Activated CD4-positive, alpha-beta T cell treated with anti-CD3 and anti-CD28 coated beads, Interleukin-2, Interleukin-6, amounts not matched to agents 100 ng/mL and 50 ng/mL, durations not matched to agents 16 hours and 8 hours (primary cell): ENCODE results near the gene SEC62.
A peak's percentile ranks its signal among the peaks of the same experiment; 100 is the strongest.
"Not testable (repeated sequence)": the region's sequence is repeated elsewhere in the genome, so short reads cannot be mapped to it uniquely, and the experiment has no call there.

Source experiments
- DNase-seq: peaks from one replicate; pipeline ENCODE4 v3.0.0-alpha.2; 2020

SEC62 gene

GRCh38 chr3:170016057-170016456 lies 49.5 kb downstream of the SEC62 start:
- no peak for DNase-seq

DNA sequence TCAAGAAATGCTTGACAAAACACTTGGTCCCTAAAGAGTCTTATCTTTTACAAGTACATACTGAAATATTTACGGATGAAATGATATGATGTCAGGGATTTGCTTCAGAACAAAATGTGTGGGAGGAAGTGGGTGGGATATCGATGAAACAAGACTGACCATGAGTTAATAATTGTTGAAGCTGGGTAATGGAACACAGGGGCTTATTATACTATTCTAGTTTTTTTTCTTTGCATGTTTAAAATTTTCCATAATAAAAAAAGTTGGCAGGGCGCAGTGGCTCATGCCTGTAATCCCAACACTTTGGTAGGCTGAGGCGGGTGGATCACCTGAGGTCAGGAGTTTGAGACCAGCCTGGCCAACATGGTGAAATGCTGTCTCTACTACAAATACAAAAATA lies 52.7 kb downstream of the SEC62 start:
- not testable (repeated sequence) for DNase-seq

GRCh38 chr3:170021083-170021482 lies 54.5 kb downstream of the SEC62 start:
- no peak for DNase-seq

- DNase-seq = no peak
These were observed 55.7 kb downstream of the SEC62 start for GRCh38 chr3:170022336-170022735.

GRCh38 chr3:170023165-170023564 lies 56.6 kb downstream of the SEC62 start:
- DNase-seq = no peak

DNA sequence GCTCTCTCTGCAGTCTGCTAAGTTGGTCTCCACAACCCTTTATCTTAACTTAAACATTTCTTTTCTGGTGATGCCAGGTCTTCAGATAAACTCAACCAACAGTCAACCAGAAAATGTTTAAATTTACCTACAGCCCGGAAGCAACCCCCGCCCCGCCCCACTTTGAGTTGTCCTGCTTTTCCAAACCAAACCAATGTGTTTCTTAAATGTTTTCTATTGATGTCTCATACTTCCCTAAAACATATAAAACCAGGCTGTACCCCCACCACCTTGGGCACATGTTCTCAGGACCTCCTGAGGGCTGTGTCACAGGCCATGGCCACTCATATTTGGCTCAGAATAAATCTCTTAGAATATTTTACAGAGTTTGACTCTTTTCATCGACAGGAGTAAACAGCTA lies 58.0 kb downstream of the SEC62 start:
- DNase-seq = no peak

DNA sequence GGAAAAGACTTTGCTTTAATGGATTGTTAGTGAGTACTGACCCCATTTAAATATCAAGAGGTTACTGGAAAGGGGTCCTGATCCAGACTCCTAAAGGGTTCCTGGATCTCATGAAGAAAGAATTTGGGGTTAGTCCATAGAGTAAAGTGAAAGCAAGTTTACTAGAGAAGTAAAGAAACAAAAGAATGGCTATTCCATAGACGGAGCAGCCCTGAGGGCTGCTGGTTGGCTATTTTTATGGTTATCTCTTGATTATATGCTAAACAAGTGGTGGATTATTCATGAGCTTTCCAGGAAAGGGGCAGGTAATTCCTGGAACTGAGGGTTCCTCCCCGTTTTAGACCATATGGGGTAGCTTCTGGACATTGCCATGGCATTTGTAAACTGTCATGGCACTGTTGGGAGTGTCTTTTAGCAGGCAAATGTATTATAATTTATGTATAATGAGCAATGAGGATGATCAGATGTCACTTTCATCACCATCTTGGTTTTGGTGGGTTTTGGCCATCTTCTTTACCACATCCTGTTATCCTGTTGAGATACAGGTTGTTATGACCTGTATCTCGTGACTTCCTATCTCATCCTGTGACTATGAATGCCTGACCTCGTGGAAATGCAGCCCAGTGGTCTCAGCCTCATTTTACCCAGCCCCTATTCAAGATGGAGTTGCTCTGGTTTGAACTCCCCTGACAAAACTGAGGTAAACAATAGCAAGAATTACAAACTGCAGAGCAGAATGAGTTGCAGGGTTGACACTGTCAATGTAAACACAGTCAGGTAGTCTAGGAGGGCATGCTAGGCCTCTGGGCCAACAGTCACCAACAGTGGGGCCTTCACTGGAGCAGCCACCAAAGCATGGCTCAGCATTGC lies 60.9 kb downstream of the SEC62 start:
- DNase-seq = peak; percentile 40

- peak; percentile 37 for DNase-seq
These were observed 66.9 kb downstream of the SEC62 start for GRCh38 chr3:170033489-170033888.

DNA sequence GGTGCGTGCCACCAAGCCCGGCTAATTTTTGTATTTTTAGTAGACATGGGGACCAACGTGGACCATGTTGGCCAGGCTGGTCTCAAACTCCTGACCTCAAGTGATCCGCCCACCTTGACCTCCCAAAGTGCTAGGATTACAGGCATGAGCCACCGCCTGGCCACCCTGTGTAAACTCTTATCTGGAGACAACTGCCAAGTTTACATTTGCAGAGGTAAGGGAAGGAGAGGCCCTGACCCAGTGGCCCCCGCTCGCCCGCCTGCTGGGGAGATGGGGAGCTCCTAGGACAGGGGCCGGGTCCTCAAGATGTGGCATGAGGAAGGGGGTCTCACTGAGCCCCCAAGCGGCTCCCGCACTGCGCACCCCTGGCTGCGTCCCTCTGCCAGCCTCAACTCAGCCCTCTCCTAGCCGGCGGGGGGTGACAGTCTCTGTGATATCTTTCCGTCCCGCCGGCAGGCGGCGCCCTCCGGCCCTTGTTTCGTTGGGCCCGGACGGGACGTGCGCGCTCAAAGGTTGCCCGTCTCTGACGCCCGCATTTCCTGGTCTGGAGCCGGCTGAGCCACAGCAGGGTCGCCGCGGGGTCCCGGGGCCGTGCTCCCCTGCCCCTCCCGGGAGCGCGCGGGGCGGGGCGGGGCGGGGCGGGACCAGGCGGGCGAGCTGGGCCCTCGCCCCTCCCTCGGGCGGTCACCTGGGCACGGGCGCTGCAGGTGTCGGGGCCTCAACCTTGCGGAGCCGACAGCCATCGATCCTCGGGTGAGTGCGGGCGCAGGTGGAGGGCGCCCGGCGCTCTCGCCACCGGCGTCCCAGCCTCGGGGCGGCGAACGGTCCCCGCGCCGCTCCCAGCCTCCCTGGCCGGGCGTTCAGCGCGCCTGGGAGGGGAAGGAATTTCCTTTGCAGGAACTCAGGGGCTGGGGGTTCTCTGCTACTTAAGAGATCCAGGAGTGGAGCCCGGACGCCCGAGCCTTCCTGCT lies 71.1 kb downstream of the SEC62 start, which contains the start of gene GPR160:
TSS of gene GPR160 (plus strand) at position 533 of the 971 bp plus-strand sequence. CDS start 45,978 bp downstream, outside the sequence.
- DNase-seq = peak; percentile 93

DNA sequence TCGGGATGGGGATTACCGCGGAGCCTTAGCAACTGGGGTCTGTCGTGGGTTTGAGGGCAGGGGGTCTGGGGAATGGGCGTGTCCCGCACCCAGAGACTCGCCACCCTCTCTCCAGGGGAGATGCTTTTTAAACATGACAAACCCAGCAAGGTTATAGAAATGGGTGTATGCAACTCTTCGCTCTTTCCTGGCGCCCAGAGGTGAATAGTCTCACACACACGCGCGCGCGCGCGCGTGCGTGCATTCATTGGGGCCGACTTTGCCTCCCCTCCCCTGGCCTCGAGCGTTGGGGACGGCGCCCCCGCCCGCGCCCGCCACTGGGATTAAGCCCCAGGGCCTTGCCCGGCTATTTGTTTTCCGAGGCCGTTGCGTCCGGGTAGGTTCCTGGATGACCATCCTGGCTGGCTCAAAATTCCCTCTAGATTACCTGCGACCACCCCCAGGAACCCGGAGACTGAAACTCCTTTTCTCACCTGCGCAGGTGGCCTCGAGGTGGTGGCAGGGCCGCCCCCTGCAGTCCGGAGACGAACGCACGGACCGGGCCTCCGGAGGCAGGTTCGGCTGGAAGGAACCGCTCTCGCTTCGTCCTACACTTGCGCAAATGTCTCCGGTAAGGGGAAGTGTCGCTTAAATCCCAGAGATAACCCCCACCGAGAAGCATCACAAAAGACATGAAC lies 72.0 kb downstream of the SEC62 start:
- peak; percentile 17 for DNase-seq

GRCh38 chr3:170040418-170040817 lies 73.8 kb downstream of the SEC62 start:
- DNase-seq = no peak

GRCh38 chr3:170043506-170043905 lies 76.9 kb downstream of the SEC62 start:
- DNase-seq = no peak

- DNase-seq = no peak
These were observed 77.7 kb downstream of the SEC62 start for GRCh38 chr3:170044271-170044670.

- DNase-seq = no peak
These were observed 78.2 kb downstream of the SEC62 start for GRCh38 chr3:170044795-170045244.

DNA sequence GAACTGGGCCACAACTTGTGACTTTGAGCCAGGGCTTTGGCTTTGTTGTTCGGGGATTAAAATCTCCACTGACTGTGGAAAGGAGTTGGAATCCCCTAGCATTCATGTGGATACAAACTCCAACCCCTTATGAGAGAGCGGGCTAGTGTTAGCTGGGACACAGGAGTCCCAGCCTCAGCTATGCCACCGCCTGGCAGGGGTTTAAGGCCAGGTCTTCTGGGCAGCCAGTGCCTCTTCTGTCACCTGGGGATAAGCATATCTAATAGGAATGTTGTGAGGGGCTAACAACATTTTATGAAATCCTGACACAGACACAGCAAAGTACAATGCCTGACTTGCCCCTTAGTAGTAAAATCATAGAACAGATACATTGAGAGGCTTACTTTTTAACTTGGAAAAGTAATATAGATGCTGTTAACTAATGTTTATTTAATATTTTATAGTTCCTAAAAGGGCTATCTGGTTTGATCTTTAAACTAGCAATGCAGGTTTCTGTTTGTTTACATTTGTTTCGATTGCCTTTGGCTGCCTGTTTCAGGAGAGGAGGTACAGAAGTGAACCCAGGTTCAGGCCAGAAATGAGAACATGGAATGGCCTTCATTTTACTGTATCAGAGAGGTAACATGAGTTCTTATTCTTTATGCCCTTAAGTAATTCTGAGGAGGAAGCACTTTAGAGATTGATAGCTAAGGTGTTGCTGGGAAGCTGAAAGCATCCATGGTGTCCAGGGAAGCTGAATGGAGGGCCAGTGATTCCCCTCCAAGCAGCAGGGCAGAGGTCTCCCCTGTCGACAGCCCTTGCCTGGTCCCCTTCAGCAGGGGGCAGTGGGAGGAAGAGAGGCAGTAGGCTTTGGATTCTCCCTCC lies 79.9 kb downstream of the SEC62 start:
- DNase-seq = no peak

- no peak for DNase-seq
These were observed 80.5 kb downstream of the SEC62 start for GRCh38 chr3:170047133-170047404.
